Frontal cortex (tissue), 4 donors: ENCODE data around the gene RIMKLA. TPM values are rescaled to one million over a fixed set of nuclear protein-coding genes. Genes with fewer than 3 reads are reported as not detected.

Source experiments
- DNase-seq, 2 donors: peaks; one replicate each; pipeline ENCODE4 v3.0.0; 2012; ENCODE audit warnings: low spot score in 2 of 2
- FAIRE-seq: peaks from 2 replicates; lab custom pipeline; 2012; peaks lifted over from hg19 to GRCh38; lab: Jason Lieb, UNC
- total RNA-seq: library from RNA; depleted of rRNA; stranded (reverse); fragments of >200 nt; gene quantifications from one replicate; pipeline ENCODE4 v1.2.3, GENCODE V29; 2014
- donor health status: control.
- donor health status: control.
- donor health status: control.

The RIMKLA gene
- total RNA-seq, 1 donor from 2014 or later: 31.4 TPM

DNA sequence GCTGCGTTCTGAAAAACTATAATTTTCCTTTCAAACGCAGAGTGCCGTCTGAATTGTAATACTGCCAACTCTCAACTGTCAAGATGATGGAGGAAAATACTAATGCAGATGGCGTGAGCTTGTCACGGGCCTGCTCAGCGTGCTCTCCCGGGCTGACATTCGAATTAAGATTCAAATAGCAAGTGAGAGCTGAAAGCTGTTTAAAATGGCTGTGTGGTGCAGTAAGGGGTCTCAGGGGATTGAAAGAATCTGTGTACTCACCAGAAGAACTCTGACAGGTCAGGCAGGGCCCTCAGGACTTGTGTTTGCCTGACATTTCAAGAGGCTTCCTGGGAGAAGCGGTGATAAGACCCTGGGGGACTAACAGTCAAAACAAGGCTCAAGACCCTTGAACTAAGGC is 42.1 kb downstream of the RIMKLA start:
- no peak for DNase-seq
- FAIRE-seq: no peak

DNA sequence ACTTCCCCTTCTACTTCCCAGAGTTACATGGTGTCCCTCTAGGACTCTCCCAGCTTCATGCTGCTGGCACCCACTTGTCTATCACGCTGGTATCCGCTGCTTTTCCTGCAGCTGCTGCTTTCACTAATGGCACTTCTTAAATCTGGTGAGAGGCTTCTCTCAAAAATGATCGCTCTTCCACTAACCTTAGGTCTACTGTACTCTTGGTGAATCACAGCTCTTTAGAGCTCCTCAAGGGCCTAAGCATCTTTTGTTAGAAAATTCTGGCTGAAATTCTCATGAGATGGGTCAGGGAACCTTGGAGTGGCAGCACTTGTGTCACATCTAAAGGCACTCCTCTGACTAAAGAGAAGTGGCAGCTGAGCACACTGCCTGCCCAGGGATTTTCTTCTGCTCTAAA is 43.1 kb downstream of the RIMKLA start:
- no peak for DNase-seq
- FAIRE-seq: no peak

DNA sequence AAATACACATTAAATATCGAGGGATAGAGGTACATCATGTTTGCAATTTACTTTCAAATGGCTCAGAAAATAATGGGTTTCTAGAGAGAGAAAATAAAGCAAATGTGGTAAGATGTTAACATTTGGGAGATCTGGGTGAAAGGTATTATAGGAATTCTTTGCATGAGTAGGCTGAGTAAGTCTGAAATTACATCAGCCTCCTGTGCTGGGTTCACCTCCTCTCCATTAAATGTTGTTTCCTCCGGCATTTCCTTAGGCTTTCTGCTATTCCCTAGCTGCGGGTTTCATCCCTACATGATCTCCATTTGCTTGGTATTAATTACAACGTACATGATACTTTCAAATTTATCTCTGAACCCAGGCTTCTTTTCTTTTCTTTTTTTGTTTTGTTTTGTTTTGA is 43.6 kb downstream of the RIMKLA start:
- FAIRE-seq: no peak
- no peak for DNase-seq

DNA sequence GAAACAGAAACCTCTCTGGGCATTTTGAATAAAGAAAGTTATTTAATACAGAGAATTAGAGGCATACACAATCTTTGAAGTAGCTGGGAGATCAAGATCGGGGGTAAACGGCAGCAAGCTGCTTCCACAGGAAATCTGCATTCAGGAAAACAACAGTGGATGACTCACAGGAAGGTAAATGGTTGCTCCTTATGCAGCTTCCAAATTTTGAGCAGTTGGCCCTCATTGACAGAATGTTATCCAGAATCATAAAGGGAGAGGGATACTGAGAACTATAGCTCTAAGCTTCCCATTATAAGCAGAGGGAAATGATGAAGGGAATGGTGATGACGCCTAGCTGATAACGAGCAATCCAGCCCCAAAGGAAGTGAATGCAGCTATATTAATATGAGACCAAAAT is 46.6 kb downstream of the RIMKLA start:
- DNase-seq (no peak), FAIRE-seq (no peak)

DNA sequence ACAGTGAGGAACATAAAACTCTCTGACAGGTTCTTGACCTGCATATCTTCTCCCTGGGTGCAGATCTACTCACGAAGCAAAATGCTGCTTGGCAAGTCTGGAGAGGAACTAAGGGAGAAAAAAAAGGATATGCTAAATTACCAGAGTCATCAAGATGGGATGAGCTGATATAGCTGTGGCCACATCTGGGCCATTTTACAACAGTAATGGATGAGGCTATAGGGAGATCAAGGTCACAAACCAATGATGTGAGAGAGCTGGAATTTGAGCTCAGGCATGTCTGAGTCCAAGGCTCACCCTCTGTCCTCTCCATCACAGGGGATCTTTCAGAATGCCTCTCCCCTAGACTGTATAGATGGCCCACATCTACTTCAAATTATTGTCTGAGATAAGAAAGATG is 49.0 kb downstream of the RIMKLA start:
- DNase-seq: no peak

DNA sequence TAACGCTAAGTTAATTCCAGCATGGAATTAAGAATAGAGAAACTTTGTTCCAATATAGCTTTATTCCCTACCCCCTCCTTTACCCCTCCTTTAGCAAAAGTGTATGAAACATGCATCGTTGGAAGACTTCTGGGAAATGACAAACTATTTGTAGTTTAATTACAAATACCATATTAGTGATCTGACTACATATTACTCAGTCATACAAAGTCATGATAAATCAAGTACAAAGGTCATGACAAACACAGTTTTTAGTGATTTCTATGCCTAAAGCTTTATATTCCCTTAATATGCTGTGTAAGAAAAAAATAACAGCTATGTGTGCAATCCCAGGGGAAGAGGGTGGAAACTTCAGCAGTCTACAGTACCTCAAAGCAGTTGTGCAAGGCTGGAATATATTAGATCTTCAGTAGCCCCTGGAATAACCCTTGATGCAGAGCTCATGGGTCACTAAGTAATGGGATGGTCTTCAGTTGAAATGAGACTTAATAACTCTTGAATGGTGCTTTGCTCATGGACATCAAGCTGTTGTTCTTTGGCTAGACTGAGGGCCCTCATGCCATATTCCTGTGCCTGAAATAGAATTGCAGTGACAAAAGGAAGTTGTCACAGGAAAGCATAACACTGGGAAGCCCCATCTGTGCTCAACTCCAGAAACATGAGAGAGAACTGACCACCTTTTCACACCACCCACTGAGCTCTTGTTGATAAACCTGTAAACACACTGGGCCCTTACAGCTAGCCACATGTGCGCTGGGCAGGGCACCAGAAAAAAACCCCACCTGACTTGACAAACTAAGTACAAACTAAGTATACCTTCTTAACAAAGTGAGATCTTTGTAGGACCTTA is 49.9 kb downstream of the RIMKLA start:
- FAIRE-seq (no peak), DNase-seq (no peak)

More for the DNA sequence above, 49.0 kb downstream of the RIMKLA start:
- FAIRE-seq: no peak

DNA sequence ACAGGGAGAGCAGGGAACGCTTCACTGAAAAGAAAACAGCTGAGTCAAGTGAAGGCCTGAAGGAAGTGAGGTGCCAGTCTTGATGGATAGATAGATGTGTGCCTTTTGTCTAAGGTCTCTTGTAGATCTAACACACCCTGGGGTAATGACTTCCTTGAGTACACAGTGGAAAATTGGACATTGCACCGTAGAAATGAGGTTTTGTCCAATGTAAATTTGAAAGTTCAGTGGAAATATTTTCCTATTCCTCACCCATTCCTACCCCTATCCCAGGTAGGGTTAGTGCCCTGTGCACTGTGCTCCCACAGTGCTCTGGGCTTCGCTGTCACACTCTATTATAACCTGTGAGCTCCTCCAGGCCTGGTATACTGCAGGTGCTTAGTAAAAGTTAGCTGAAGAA is 50.9 kb downstream of the RIMKLA start:
- no peak for DNase-seq

DNA sequence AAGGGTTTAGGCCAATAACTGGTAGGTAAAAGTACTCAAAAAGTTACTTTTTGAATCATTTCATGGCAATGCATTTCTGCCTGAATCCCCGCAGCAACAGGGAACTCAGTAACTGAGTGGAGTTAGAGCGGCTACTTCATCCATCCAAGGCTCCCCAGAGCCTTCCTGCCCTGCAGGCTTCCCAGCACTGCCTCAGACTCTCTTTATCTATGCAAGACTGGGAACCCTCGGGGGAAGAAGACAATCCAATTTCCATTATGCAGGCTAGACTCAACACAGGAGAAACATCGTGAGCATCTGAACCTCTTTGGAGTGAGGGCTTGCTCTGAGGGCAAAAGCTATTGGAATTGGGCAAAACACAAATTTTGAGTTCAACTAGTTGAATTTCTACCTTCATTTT is 52.1 kb downstream of the RIMKLA start:
- DNase-seq (no peak), FAIRE-seq (no peak)

More for the DNA sequence above, 50.9 kb downstream of the RIMKLA start:
- FAIRE-seq: no peak

DNA sequence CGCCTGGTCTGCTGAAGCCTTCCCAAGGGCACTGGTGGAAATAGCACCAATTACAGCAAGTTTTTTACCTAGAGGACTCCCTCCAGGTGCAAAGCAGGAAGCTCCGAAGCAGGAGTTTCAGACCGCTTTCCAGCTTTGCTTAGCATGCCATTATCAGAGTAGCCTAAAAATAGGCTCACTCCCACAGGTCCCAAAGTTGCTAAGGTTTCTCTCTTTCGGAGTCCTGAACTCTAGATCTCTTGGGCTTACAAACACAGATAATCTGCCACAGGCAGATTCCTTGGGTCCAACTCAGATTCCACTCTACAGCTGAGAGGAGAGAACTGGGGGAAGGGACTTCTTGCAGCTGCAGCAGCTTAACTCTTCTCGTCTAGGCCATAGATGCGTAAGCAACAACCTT is 52.8 kb downstream of the RIMKLA start:
- no peak for FAIRE-seq
- no peak for DNase-seq

DNA sequence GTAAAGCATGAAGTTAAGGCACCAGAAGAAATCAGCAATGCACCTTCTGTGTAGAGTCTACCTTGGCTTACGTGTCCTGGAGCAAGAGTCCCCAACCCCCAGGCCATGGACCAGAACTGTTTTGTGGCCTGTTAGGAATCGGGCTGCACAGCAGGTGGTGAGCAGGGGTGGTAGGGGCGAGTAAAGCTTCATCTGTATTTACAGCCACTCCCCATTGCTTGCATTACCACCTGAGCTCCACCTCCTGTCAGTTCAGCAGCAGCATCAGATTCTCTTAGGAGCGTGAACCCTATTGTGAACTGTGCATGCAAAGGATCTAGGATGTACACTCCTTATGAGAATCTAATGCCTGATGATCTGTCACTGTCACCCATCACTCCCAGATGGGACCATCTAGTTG is 53.7 kb downstream of the RIMKLA start:
- DNase-seq (no peak), FAIRE-seq (no peak)

DNA sequence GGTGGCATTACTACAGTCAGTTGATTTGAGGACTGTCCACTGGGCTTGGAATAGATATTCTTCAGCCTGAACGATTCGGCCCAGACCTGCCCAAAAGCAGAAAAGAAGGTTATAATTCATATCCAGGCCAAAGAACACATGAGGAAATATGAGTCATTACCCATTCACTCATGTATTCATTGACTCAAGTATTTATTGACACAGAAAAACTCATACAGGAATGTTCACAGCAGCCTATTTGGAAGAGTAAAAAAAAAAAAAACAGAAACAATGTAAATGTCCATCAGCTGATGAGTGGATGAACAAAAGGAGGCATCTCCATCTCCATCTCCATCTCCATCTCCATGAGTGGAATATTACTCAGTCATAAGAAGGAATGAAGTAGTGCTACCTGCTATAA is 59.3 kb downstream of the RIMKLA start:
- DNase-seq (no peak), FAIRE-seq (no peak)

DNA sequence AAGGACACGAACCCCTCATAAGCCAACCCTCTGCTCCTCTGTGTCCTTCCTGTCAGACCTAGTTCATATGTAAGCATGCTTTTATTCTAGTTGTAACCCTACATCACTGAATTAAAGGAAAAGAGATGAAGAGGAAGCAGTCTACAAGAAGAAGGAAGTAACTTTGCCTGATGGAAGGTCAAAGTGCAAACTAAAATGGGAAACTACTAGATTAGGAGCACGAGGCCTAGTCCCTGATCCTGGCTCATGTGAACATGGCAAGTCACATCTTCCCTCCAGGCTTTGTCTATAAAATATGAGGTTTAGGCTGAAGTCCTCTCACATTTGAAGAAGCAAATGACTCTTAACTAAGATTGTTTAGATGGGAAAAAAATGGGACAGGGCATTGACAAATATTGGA is 62.1 kb downstream of the RIMKLA start:
- no peak for DNase-seq
- no peak for FAIRE-seq

DNA sequence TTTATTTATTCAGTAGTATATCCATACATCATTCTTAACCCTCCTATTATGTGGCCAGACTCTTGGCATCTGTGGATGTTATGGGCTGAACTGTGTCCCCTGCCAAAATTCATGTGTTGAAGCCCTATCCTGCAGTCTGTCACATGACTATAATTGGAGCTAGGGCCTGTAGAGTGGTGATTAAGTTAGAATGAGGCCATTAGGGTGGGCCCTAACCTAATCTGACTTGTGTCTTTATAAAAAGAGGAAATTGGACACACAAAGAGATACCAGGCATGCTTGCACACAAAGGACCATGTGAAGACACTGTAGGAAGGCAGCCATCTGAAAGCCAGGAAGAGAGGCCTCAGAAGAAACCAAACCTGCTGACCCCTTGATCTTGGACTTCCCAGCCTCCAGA is 68.7 kb downstream of the RIMKLA start:
- FAIRE-seq (no peak), DNase-seq (no peak)

DNA sequence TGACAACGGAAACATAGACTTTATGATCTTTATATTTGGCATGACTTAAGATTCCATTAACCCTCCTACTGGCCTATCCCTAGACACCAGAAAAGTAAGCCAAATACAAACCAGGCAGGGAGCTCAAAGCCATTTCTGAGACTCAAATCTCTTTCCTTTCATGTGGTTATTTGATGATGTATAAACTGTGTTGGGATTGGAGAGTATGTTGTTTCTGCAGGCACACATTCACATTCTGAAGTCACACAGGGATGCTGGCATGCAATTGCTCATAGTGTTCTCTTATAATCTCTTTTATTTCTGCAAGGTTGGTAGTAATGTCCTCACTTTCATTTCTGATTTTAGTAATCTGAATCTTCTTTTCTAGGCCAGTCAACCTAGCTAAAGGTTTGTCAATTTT is 69.5 kb downstream of the RIMKLA start:
- no peak for FAIRE-seq

DNA sequence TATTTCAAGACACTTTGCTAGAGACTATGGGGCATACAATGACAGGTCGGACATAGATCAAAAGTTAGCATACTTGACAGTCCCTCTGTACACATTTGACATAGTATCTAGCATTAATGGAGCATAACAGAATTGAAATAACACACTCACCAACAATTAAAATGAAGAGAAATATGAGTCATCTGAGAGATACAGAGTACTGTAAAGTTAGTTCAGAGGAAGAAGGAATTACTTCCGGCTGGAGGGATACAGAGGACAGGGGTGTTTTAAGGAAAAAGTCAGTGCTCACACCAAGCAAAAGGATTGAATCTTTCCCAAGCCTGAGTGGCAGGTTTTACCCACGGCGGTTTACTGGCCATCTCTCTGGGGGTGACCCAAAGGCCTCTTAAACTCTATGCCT is 72.8 kb downstream of the RIMKLA start:
- no peak for FAIRE-seq
- no peak for DNase-seq

More for the DNA sequence above, 69.5 kb downstream of the RIMKLA start:
- no peak for DNase-seq

DNA sequence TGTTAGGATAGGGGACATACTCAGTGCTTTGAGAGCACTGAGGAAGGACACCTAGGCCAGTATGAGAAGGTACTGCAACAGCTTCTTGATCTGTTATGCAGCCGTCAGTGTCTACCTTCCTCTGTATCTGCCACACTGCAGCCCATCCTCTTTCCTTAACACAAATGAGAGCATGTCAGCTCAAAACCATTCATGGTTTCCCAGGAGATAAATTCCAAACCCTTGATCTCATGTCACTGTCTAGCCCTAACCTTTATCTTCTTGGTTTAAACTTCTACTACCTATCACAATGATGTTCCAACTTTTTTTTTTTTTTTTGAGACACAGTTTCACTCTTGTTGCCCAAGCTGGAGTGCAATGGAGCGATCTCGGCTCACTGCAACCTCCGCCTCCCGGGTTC is 73.8 kb downstream of the RIMKLA start:
- no peak for FAIRE-seq

DNA sequence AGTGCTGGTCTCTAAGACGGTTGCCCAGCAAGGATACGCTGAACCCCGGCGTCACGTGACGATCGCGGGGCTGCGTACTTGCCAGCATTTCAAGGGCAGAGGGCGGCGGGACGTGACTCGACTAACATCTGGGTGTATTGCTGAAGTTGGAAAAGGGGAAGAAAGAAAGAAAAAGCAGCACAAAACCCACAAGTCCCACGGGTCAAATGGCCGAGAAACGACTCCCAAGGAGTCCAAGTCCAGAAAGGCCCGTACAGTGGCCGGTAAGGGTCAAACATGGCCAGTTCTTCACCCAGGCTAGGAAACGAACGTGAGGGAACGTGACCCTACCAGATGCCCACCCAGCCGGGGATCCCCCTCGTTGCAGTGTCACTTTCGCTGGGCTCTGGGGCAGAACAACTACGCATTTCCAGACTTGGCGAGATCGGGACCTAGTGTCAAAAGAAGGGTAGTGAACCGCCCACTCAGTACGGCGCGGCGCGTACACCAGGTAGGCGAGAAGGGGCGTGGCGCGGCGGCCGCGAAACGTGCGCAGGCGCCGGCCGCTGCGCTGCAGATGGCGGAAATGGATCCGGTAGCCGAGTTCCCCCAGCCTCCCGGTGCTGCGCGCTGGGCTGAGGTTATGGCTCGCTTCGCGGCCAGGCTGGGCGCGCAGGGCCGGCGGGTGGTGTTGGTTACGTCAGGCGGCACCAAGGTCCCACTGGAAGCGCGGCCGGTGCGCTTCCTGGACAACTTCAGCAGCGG is 75.6 kb downstream of the RIMKLA start, which contains the start of the genes PPCS and ZMYND12:
Gene PPCS, plus strand, starts transcription at position 534 of the 744 bp plus-strand sequence. Its CDS starts 23 bp downstream, at position 557.
Gene ZMYND12, minus strand, starts transcription at position 13 of the 744 bp plus-strand sequence. CDS start 25 bp downstream, outside the sequence.
- DNase-seq (peak; percentile 69 to 76), FAIRE-seq (no peak)

More for the DNA sequence above, 73.8 kb downstream of the RIMKLA start:
- no peak for DNase-seq

DNA sequence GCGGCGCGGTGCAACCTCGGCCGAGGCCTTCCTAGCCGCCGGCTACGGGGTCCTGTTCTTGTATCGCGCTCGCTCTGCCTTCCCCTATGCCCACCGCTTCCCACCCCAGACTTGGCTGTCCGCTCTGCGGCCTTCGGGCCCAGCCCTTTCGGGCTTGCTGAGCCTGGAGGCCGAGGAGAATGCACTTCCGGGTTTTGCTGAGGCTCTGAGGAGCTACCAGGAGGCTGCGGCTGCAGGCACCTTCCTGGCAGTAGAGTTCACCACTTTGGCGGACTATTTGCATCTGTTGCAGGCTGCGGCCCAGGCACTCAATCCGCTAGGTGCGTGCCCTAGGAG is 76.1 kb downstream of the RIMKLA start:
- DNase-seq (peak; percentile 51 to 55), FAIRE-seq (no peak)

DNA sequence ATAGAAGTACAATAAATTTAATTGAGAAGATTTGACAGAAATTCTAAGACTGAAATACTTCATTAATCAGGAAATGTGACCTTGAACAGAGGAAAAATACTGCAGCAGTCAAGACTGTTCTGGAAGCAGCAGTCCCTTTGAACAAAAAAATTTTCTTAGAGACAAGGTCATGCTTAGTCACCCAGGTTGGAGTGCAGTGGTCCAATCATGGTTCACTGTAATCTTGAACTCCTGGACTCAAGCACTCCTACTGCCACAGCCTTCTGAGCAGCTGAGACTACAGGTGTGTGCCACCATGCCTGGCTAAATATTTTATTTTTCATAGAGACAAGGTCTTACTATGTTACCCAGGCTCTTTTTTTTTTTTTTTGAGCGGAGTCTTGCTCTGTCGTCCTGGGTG is 80.6 kb downstream of the RIMKLA start:
- no peak for FAIRE-seq
- no peak for DNase-seq

DNA sequence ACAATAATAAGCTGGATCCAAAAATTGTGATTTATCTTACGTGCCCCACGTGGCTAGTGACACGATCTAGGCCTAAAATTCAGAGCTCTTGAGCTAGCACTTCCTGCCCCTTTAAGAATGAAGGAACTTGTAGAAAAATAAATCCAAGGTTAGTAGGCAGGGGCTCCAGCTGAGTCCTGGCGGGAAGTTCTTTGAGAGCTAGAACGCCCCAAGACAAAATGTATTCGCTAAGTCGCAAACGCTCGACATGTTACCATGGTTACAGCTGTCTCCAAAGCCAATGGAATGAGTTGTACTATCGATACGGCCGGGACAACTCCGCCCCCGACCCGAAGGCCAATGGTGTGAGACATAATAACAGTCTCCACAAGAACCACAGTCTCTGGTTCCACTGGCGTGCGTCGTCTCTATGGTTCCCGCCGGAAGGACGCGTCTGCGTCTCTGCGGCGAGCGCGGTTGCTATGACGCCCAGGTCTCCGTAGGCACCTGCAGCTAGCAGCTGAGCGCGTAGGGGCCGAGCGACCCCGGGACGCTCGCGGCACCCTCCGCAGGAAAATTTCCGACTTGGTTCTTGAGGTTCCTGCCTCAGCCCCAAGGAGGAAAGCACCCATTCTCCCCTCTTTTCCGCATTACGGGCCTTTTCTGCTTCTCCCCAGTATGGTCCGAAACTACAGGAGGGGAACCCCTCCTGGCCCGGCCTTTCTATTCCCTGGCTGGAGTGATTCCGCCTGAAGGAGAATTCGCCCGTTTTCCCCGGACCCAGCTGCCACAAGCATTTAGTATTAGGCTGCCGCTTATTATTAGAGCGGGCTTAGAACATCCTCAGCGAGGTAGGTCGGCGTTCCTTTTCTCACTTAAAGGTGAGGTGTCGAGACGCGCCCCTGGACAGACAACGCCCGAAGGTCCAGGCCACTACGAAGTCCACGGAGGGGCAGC is 82.5 kb downstream of the RIMKLA start, which contains the start of gene CCDC30:
Gene CCDC30, plus strand, starts transcription at position 459 of the 936 bp plus-strand sequence. CDS start 17,266 bp downstream, outside the sequence.
- DNase-seq: peak; percentile 76 to 93
- FAIRE-seq: peak; percentile 6
